Measurements from ENCODE around the gene AIMP2.
"Not testable (repeated sequence)": the region's sequence is repeated elsewhere in the genome, so short reads cannot be mapped to it uniquely, and the experiment has no call there.

The AIMP2 gene
- 14.3 to 65.7 reads per million in 2 experiments for total RNA-seq

GRCh38 chr7:6008668-6009611 lies at the start of gene AIMP2, which contains the start of gene PMS2:
Gene AIMP2, plus strand, starts transcription at chr7:6009272. Its CDS starts 92 bp downstream, at chr7:6009364.
Gene PMS2, minus strand, starts transcription at chr7:6009049. Its CDS starts 30 bp downstream, at chr7:6009019.
- peak; percentile 94 for DNase-seq (ENCODE audit: low read depth)

- DNase-seq (ENCODE audit: low read depth), result not testable (repeated sequence)
Measured at GRCh38 chr7:5963205-5963604, 45.9 kb upstream of the AIMP2 start.

- DNase-seq (ENCODE audit: low read depth), result not testable (repeated sequence)
Measured at GRCh38 chr7:5963810-5964209, 45.3 kb upstream of the AIMP2 start.

- not testable (repeated sequence) for DNase-seq (ENCODE audit: low read depth)
Measured at GRCh38 chr7:5970347-5970911, 38.6 kb upstream of the AIMP2 start, which contains the start of gene RSPH10B. Gene RSPH10B, minus strand, starts transcription at chr7:5970689. Its CDS starts 3,573 bp downstream, at chr7:5967116.

- DNase-seq (ENCODE audit: low read depth), result not testable (repeated sequence)
Measured at GRCh38 chr7:5973580-5973979, 35.5 kb upstream of the AIMP2 start.

- not testable (repeated sequence) for DNase-seq (ENCODE audit: low read depth)
Measured at GRCh38 chr7:5979680-5980314, 29.3 kb upstream of the AIMP2 start.

- not testable (repeated sequence) for DNase-seq (ENCODE audit: low read depth)
Measured at GRCh38 chr7:5987061-5987460, 22.0 kb upstream of the AIMP2 start.

- DNase-seq (ENCODE audit: low read depth), result peak; percentile 41
Measured at GRCh38 chr7:5997210-5997808, 11.8 kb upstream of the AIMP2 start.

- no peak for DNase-seq (ENCODE audit: low read depth)
Measured at GRCh38 chr7:6007386-6007785, 1.7 kb upstream of the AIMP2 start.

GRCh38 chr7:6007835-6008590 lies 1.1 kb upstream of the AIMP2 start:
- DNase-seq (ENCODE audit: low read depth), result not testable (repeated sequence)

GRCh38 chr7:6010370-6010769 lies 1.3 kb downstream of the AIMP2 start:
- DNase-seq (ENCODE audit: low read depth), result not testable (repeated sequence)

GRCh38 chr7:6011541-6011940 lies 2.5 kb downstream of the AIMP2 start:
- no peak for DNase-seq (ENCODE audit: low read depth)

GRCh38 chr7:6012355-6013104 lies 3.5 kb downstream of the AIMP2 start:
- DNase-seq (ENCODE audit: low read depth), result no peak

- DNase-seq (ENCODE audit: low read depth), result no peak
Measured at GRCh38 chr7:6015917-6016652, 7.0 kb downstream of the AIMP2 start.

GRCh38 chr7:6016653-6016966 lies 7.5 kb downstream of the AIMP2 start:
- DNase-seq (ENCODE audit: low read depth), result no peak

GRCh38 chr7:6020371-6021286 lies 11.6 kb downstream of the AIMP2 start:
- no peak for DNase-seq (ENCODE audit: low read depth)

- no peak for DNase-seq (ENCODE audit: low read depth)
Measured at GRCh38 chr7:6022707-6023106, 13.6 kb downstream of the AIMP2 start.

- no peak for DNase-seq (ENCODE audit: low read depth)
Measured at GRCh38 chr7:6023974-6024435, 14.9 kb downstream of the AIMP2 start.
